Mesothelial cell of epicardium (in vitro differentiated cells): ENCODE results near the gene KCNMB4. TPM values are rescaled to one million over a fixed set of nuclear protein-coding genes. Genes with fewer than 3 reads are reported as not detected.
A peak's percentile ranks its signal among the peaks of the same experiment; 100 is the strongest.

ENCODE experiments used
- DNase-seq, 2 experiments: peaks; one replicate each; pipeline ENCODE4 v3.0.0; 2021; ENCODE audit warnings: low spot score in 2 of 2; ENCODE audit not compliant: unreplicated experiment in 2 of 2
- H3K27ac Mint-ChIP-seq: 2 replicates; pipeline ENCODE4 v1.8.0; 2021; ENCODE audit warnings: mixed read lengths
- H3K27me3 Mint-ChIP-seq: 2 replicates; pipeline ENCODE4 v1.8.0; 2021; ENCODE audit warnings: low read depth, mixed read lengths
- H3K36me3 Mint-ChIP-seq: 2 replicates; pipeline ENCODE4 v1.8.0; 2021; ENCODE audit warnings: mixed read lengths
- H3K4me1 Mint-ChIP-seq: 2 replicates; pipeline ENCODE4 v1.8.0; 2021; ENCODE audit warnings: mixed read lengths
- H3K4me3 Mint-ChIP-seq: 2 replicates; pipeline ENCODE4 v1.8.0; 2021; ENCODE audit warnings: mild to moderate bottlenecking, moderate library complexity, mixed read lengths
- H3K9me3 Mint-ChIP-seq: 2 replicates; pipeline ENCODE4 v1.8.0; 2021; ENCODE audit warnings: mixed read lengths
- CTCF ChIP-seq: fragments of 200-600 bp; sonication (generic); IDR thresholded peaks from one replicate; pipeline ENCODE4 v1.5.0; 2021; ENCODE audit warnings: antibody characterized with exemption; ENCODE audit not compliant: unreplicated experiment
- total RNA-seq: library from RNA; stranded (reverse); gene quantifications from 3 replicates; pipeline ENCODE4 v1.2.1, GENCODE V29; 2021

Gene KCNMB4
- total RNA-seq, 1 donor from 2014 or later: 14.1 TPM

GRCh38 chr12:70364695-70365397 lies 1.2 kb upstream of the KCNMB4 start:
- H3K27ac Mint-ChIP-seq: no peak overlapping the region
- no peak for TF ChIP-seq CTCF
- peaks cover 20% of the 10 kb centered on the region for H3K27me3 Mint-ChIP-seq
- H3K36me3 Mint-ChIP-seq: no peaks in the 10 kb centered on the region
- H3K4me1 Mint-ChIP-seq: peaks cover 21% of the 10 kb centered on the region
- no peaks in the 10 kb centered on the region for H3K9me3 Mint-ChIP-seq
- peak overlapping the region; percentile 71 for H3K4me3 Mint-ChIP-seq
- no peak for DNase-seq

- Mint-ChIP-seq H3K36me3 (no peaks in the 10 kb centered on the region), H3K9me3 (no peaks in the 10 kb centered on the region), H3K4me3 (peak overlapping the region; percentile 71), H3K27me3 (peaks cover 20% of the 10 kb centered on the region), H3K27ac (no peak overlapping the region), H3K4me1 (peaks cover 23% of the 10 kb centered on the region)
- DNase-seq: no peak
- no peak for TF ChIP-seq CTCF
These were observed 767 bp upstream of the KCNMB4 start for GRCh38 chr12:70365398-70365647.

GRCh38 chr12:70366581-70367257 lies 629 bp downstream of the KCNMB4 start:
- TF ChIP-seq CTCF: no peak
- peak overlapping the region; percentile 95 for H3K4me3 Mint-ChIP-seq
- H3K27me3 Mint-ChIP-seq: peaks cover 20% of the 10 kb centered on the region
- peak overlapping the region; percentile 89 for H3K27ac Mint-ChIP-seq
- DNase-seq: peak; percentile 34 to 64
- H3K9me3 Mint-ChIP-seq: no peaks in the 10 kb centered on the region
- peaks cover 23% of the 10 kb centered on the region for H3K4me1 Mint-ChIP-seq
- peaks cover 4% of the 10 kb centered on the region for H3K36me3 Mint-ChIP-seq

- TF ChIP-seq CTCF: no peak
- Mint-ChIP-seq H3K27me3 (peaks cover 20% of the 10 kb centered on the region), H3K36me3 (peaks cover 10% of the 10 kb centered on the region), H3K27ac (peak overlapping the region; percentile 89), H3K4me1 (peaks cover 23% of the 10 kb centered on the region), H3K4me3 (peak overlapping the region; percentile 95), H3K9me3 (peaks cover 4% of the 10 kb centered on the region)
- DNase-seq: no peak
These were observed 1.4 kb downstream of the KCNMB4 start for GRCh38 chr12:70367258-70368141.

- H3K4me1 Mint-ChIP-seq: peaks cover 13% of the 10 kb centered on the region
- H3K27ac Mint-ChIP-seq: no peak overlapping the region
- H3K4me3 Mint-ChIP-seq: no peak overlapping the region
- TF ChIP-seq CTCF: no peak
- no peak for DNase-seq
- no peaks in the 10 kb centered on the region for H3K27me3 Mint-ChIP-seq
- H3K9me3 Mint-ChIP-seq: peaks cover 22% of the 10 kb centered on the region
- peaks cover 34% of the 10 kb centered on the region for H3K36me3 Mint-ChIP-seq
These were observed 6.8 kb downstream of the KCNMB4 start for GRCh38 chr12:70372881-70373280.
